ENCODE data around the gene ATP8A2. TPM values are rescaled to one million over a fixed set of nuclear protein-coding genes. Genes with fewer than 3 reads are reported as not detected.
"Not testable (repeated sequence)": the region's sequence is repeated elsewhere in the genome, so short reads cannot be mapped to it uniquely, and the experiment has no call there.

ATP8A2 gene
- total RNA-seq, 2 experiments from 2014 or later, result 1.6 to 1.7 TPM

DNA sequence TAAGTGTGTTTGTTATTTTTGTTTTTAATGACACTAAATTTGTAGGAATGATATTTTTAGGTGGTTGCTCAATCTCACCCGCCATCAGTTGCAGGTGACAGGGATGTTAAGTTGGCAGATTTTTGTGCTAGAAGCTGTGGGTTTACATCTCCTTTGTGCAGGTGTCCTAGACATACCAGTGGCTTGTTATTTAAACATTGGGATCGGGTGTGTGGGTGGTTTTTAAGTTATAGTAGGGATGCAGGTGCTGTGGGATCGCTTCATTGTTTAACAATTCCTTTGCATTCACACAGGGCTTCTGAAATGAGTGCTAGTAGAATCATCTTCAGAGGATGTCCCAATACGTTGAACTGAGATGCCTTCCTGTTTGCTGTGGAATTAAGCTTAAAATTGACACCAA is 580.1 kb downstream of the ATP8A2 start:
- Mint-ChIP-seq H3K36me3 (no peaks in the 10 kb centered on the region), H3K9me3 (peaks cover 12% of the 10 kb centered on the region), H3K4me1 (peaks cover 4% of the 10 kb centered on the region), H3K27ac (no peak overlapping the region), H3K27me3 (no peaks in the 10 kb centered on the region), H3K4me3 (no peak overlapping the region)
- DNase-seq, result no peak

DNA sequence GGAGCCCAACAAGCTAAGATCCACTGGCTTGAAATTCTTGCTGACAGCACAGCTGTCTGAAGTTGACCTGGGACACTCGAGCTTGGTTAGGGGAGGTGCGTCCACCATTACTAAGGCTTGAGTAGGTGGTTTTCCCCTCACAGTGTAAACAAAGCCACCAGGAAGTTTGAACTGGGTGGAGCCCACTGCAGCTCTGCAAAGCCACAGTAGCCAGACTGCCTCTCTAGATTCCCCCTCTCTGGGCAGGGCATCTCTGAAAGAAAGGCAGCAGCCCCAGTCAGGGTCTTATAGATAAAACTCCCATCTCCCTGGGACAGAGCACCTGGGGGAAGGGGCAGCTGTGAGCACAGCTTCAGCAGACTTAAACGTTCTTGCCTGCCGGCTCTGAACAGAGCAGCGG is 582.3 kb downstream of the ATP8A2 start:
- not testable (repeated sequence) for H3K36me3 Mint-ChIP-seq, H3K27ac Mint-ChIP-seq, H3K27me3 Mint-ChIP-seq, DNase-seq, H3K4me3 Mint-ChIP-seq, H3K4me1 Mint-ChIP-seq
- H3K9me3 Mint-ChIP-seq, result peaks cover 14% of the 10 kb centered on the region

DNA sequence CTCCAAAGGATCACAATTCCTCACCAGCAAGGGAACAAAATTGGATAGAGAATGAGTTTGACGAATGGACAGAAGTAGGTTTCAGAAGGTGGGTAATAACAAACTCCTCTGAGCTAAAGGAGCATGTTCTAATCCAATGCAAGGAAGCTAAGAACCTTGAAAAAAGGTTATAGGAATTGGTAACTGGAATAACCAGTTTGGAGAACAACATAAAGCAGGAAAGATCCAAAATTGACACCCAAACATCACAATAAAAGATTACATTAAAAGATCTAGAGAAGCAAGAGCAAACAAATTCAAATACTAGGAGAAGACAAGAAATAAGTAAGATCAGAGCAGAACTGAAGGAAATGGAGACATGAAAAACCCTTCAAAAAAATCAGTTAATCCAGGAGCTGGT is 583.2 kb downstream of the ATP8A2 start:
- not testable (repeated sequence) for DNase-seq, H3K27ac Mint-ChIP-seq, H3K27me3 Mint-ChIP-seq, H3K4me3 Mint-ChIP-seq, H3K36me3 Mint-ChIP-seq
- peaks cover 14% of the 10 kb centered on the region for H3K9me3 Mint-ChIP-seq
- peaks cover 12% of the 10 kb centered on the region for H3K4me1 Mint-ChIP-seq

DNA sequence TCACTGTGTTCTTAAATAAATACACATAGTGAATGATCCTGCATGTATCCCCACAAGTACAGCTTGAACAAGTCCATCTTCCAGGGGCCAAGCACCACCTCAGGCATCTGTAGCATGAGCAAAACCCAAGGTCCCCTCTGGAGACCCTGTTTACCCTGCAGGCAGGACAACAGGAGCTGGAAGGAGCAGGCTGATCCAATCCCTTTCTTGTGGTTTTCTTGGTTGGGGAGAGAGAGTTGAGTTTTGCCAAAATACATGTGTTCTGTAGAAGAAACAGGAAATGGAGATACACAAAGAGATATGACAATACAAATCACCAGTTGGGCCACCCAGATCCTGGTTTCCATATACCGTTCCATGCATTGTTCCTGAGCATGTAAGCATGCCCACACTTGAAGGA is 587.2 kb downstream of the ATP8A2 start:
- Mint-ChIP-seq H3K9me3 (peaks cover 12% of the 10 kb centered on the region), H3K36me3 (no peaks in the 10 kb centered on the region), H3K4me3 (no peak overlapping the region), H3K4me1 (peaks cover 10% of the 10 kb centered on the region), H3K27me3 (no peaks in the 10 kb centered on the region), H3K27ac (no peak overlapping the region)
- DNase-seq, result no peak

DNA sequence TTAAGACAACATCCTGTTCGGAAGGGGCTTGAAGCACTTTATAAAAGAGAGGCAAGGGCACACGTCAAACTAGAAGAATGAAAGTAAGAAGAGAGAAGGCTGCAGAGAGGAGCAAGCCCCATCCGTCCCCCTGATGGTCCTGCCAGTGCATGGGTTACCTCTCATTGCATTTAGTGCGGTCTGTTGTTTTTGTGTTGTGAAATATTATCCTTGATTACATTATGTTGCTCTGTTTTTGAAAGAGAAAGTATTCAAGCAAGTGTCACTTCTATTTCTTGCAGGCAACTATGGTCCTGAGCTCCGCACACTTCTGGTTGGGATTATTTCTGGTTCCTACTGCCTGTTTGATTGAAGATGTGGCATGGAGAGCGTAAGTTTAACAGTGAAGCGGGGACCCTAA is 589.5 kb downstream of the ATP8A2 start:
- H3K4me1 Mint-ChIP-seq, result peaks cover 7% of the 10 kb centered on the region
- H3K36me3 Mint-ChIP-seq, result no peaks in the 10 kb centered on the region
- H3K27ac Mint-ChIP-seq, result no peak overlapping the region
- no peak for DNase-seq
- peaks cover 5% of the 10 kb centered on the region for H3K9me3 Mint-ChIP-seq
- no peaks in the 10 kb centered on the region for H3K27me3 Mint-ChIP-seq
- no peak overlapping the region for H3K4me3 Mint-ChIP-seq

DNA sequence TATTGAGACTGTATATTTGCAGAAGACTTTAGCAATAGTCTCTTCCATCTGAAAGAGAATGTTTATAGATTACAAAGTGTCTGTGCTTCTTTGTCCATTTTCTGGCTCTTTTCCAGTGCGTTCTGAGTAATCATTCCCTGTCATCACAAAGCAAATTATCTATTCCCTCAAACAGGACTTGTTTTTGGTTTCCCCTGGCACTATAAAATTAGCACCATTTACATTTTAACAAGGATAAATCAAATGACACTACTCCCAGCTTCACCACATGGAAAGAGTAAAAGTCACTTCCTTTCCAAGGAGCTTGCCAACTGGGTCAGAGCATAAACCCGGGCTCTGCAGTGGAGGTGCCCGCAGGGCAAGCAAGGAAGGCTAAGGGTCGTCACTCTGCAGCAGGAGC is 591.9 kb downstream of the ATP8A2 start:
- H3K9me3 Mint-ChIP-seq, result no peaks in the 10 kb centered on the region
- H3K27me3 Mint-ChIP-seq, result no peaks in the 10 kb centered on the region
- H3K4me1 Mint-ChIP-seq, result peaks cover 7% of the 10 kb centered on the region
- no peak overlapping the region for H3K27ac Mint-ChIP-seq
- no peaks in the 10 kb centered on the region for H3K36me3 Mint-ChIP-seq
- no peak for DNase-seq
- H3K4me3 Mint-ChIP-seq, result no peak overlapping the region

DNA sequence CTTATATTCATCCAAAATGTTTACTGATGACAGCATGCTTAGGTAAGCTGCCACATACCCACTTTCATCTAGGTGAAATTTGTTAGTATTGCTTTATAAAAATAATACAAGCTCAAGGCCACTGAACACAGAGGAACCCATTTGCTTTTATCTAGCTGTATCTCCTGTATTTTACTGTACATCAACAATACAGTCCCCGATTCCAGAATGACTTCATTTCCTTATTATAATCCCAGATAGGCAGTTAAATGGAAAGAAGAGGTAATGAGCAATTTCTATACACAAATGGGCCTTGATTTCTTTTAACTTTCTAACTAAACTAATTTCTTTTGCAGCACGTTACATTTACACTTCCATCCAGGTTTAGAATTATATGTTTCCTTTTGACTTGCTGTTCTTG is 593.8 kb downstream of the ATP8A2 start:
- no peaks in the 10 kb centered on the region for H3K9me3 Mint-ChIP-seq
- H3K27me3 Mint-ChIP-seq, result no peaks in the 10 kb centered on the region
- H3K4me3 Mint-ChIP-seq, result no peak overlapping the region
- no peak for DNase-seq
- no peaks in the 10 kb centered on the region for H3K4me1 Mint-ChIP-seq
- no peak overlapping the region for H3K27ac Mint-ChIP-seq
- no peaks in the 10 kb centered on the region for H3K36me3 Mint-ChIP-seq

DNA sequence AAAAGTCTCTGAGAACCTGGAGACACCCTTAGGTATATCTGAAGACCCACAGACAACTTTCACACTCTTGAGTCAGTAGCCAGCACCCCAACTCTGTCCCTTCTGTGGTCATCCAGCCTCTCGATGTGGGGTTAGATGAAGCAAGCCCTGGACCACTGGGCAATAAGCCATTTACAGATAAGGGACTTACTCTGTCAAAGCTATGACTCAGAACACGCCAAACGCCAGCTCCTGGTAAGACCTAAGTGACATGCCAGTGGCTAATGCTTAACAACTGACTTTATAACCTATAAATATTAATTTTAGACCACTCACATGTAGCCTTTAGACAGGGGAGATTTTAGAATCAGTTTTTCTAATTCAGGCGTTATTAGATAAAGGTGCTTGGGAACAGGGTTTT is 594.3 kb downstream of the ATP8A2 start:
- Mint-ChIP-seq H3K27ac (no peak overlapping the region), H3K36me3 (no peaks in the 10 kb centered on the region), H3K4me3 (no peak overlapping the region), H3K27me3 (no peaks in the 10 kb centered on the region), H3K9me3 (no peaks in the 10 kb centered on the region), H3K4me1 (peaks cover under 1% of the 10 kb centered on the region)
- DNase-seq, result no peak

DNA sequence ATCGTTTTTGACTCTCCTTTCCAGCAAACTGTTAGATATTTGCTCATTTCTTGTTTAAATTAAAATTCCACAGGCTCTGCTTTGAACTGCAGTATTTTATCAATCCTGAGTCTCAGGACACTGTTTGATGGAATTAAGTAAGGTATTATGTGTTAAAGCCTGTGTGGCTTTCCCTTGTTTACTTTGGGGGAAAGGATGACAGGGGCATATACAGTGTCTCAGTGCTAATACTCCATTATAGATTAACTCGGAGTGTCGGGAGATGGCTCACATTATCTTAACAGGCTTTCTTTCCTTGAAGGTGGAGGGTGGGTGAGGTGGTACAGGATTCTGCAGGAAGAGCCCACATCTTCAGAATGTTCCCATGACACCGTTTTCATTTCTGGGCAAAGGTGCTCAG is 595.4 kb downstream of the ATP8A2 start:
- H3K27me3 Mint-ChIP-seq, result no peaks in the 10 kb centered on the region
- no peaks in the 10 kb centered on the region for H3K9me3 Mint-ChIP-seq
- H3K4me1 Mint-ChIP-seq, result peaks cover 7% of the 10 kb centered on the region
- DNase-seq, result no peak
- no peak overlapping the region for H3K4me3 Mint-ChIP-seq
- H3K36me3 Mint-ChIP-seq, result no peaks in the 10 kb centered on the region
- H3K27ac Mint-ChIP-seq, result no peak overlapping the region

DNA sequence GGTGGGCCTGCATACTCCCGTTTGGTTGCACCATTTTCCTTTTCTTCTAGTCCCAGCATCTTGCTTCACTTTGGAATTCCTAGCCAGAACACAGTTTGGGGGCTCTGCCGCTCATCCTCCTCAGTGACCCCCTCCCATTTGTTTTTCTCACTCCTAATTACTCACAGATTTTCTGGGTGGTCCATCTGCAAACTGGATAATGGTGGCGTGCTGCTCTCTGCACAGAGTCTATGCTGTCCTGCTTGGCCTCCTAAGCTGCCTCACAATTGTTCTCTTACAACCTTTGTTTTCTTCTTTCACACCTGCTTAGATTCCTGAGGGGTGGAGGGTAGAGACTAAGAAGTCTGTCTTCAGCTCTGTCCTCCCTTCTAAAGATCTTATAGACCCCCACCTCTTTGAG is 599.3 kb downstream of the ATP8A2 start:
- H3K4me3 Mint-ChIP-seq, result no peak overlapping the region
- no peak overlapping the region for H3K27ac Mint-ChIP-seq
- no peaks in the 10 kb centered on the region for H3K27me3 Mint-ChIP-seq
- no peaks in the 10 kb centered on the region for H3K9me3 Mint-ChIP-seq
- peaks cover 31% of the 10 kb centered on the region for H3K4me1 Mint-ChIP-seq
- no peaks in the 10 kb centered on the region for H3K36me3 Mint-ChIP-seq
- no peak for DNase-seq

DNA sequence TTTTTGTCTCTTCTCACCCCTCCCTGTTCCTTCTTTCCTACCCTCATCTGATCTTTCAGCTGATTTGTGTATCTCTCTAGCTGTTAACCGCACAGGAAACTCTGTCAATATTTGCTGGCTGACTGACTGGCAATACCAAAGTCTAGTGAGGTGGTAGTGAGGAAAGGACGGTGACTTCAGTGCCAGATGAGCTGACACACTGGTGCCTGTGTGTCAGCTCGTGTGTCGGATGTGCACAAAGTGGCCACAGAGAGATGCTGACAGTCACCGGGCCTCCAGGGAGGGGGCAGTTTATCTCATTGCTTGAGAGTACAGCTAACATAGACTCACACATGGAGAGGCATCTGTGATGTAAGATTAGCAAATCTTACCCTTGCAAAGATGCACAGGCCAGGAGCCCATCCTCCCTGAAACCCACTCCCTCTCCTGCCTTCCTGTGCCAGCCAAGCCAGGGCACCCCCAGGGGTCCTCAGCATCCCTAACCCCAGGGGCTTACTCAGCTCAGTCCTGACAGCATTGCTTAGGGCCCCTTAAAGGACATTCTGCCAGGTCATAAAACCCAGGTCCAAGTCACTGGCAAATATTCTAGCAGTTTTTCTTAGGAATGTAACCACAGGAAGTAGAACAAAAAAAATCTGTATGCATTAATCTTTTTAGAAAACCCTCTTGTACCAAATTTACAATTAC is 599.8 kb downstream of the ATP8A2 start:
- Mint-ChIP-seq H3K4me1 (peaks cover 31% of the 10 kb centered on the region), H3K9me3 (no peaks in the 10 kb centered on the region), H3K27me3 (no peaks in the 10 kb centered on the region), H3K27ac (no peak overlapping the region), H3K36me3 (no peaks in the 10 kb centered on the region), H3K4me3 (no peak overlapping the region)
- no peak for DNase-seq

DNA sequence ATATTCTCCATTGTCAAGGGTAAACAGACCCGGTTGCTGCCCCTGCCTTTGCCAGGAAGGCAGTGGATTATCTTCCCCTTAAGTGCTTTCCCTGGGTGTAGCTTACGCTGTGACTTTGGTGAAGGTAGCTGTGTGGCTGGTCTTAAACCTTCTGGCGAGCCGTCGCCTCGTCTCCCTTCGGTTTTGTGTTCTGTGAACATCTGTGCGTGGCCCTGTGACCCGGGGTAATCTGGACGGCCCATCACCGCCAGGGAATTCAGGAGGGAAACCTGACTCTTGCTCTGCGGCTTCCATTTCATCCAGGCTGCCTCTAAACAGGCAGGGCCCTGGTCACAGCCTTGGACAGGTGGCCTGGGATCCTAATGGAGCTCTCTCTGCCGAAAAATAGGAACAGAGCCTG is 601.3 kb downstream of the ATP8A2 start:
- H3K4me3 Mint-ChIP-seq, result no peak overlapping the region
- H3K9me3 Mint-ChIP-seq, result no peaks in the 10 kb centered on the region
- H3K27me3 Mint-ChIP-seq, result peaks cover 4% of the 10 kb centered on the region
- DNase-seq, result no peak
- H3K4me1 Mint-ChIP-seq, result peaks cover 37% of the 10 kb centered on the region
- H3K36me3 Mint-ChIP-seq, result no peaks in the 10 kb centered on the region
- no peak overlapping the region for H3K27ac Mint-ChIP-seq

DNA sequence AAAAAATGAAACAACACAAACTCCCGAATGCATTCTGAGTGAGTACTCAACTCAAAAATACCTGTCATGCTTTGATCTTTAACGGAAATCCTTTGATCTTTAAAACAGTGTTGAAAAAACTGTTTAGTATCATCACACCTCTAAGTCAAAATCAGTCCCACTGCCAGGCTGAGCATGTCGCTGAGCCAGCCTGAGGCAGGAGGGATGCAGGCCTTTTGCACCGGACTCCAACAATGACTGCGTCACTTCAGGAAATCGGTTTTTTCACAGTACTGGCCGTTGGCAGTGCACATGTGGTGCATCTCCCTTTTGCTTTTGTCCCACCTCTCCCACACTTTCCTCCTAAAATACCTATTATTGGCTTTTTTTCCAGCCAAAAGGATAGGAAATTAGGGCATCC is 601.8 kb downstream of the ATP8A2 start:
- DNase-seq, result no peak

DNA sequence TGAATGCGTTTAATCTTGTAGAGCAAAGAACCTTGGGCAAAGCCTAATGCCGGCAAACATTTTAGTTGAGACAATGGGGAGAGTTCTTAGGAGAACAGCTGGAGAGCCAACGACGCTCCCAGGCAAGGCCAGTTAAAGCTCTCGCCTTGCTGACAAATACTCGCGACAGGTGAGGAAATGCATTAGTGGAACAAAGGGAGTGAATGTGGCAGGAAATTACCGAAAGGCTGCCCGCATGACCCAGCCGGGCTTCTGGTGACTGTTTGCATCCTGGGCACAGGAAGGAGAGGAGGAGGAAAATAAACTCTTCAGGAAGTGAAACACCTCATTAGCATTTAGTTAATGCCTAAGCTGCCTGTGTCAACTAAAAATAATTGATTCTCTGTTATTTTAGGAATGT is 605.4 kb downstream of the ATP8A2 start:
- Mint-ChIP-seq H3K4me3 (no peak overlapping the region), H3K27ac (no peak overlapping the region), H3K9me3 (no peaks in the 10 kb centered on the region)

More for the DNA sequence above, 601.8 kb downstream of the ATP8A2 start:
- Mint-ChIP-seq H3K27ac (peak overlapping the region; percentile 6), H3K4me1 (peaks cover 37% of the 10 kb centered on the region), H3K4me3 (no peak overlapping the region), H3K27me3 (peaks cover 4% of the 10 kb centered on the region), H3K36me3 (no peaks in the 10 kb centered on the region), H3K9me3 (no peaks in the 10 kb centered on the region)

DNA sequence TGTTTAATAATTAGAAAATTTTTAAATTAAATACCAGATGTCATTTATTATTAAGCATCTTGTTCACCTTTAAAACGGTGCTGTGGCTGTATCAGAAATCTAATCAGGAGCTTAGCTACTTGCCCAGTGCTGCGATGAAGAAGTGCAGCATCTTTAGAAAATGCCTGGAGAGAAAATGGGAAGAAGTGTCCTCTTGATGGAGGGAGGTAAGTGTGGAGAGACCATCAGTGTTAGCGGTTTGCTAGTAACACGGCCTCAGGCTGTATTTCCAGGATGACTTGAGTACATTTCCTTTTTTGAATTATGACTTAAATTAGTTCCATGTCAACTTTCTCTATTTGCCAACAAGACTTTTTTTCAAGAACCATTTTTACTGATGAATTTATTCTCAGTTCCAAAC is 605.9 kb downstream of the ATP8A2 start:
- H3K27me3 Mint-ChIP-seq, result peaks cover 4% of the 10 kb centered on the region

More for the DNA sequence above, 605.4 kb downstream of the ATP8A2 start:
- Mint-ChIP-seq H3K36me3 (no peaks in the 10 kb centered on the region), H3K27me3 (peaks cover 4% of the 10 kb centered on the region), H3K4me1 (peaks cover 30% of the 10 kb centered on the region)
- DNase-seq, result no peak

DNA sequence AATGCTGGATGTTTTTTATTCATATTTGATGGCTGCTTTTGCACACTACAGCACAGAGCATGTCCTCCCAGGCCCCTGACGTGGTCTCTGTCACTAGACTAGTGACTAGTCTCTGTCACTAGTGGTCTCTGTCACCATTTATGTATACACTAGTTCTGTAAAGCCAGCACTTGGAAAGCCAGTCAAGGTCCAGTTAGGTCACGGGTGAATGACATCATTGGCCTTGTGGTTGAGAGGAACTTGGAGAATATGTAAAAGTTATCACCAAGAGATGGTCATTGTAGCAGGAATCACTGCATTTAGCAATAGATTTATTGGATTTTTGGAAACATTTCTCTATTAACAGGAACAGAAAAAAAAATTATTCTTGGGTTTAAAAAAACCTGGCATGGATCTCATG is 607.2 kb downstream of the ATP8A2 start:
- Mint-ChIP-seq H3K36me3 (no peaks in the 10 kb centered on the region), H3K27me3 (peaks cover 4% of the 10 kb centered on the region), H3K4me1 (peaks cover 14% of the 10 kb centered on the region), H3K27ac (no peak overlapping the region), H3K4me3 (no peak overlapping the region), H3K9me3 (no peaks in the 10 kb centered on the region)
- no peak for DNase-seq

More for the DNA sequence above, 605.9 kb downstream of the ATP8A2 start:
- H3K27ac Mint-ChIP-seq, result no peak overlapping the region
- no peaks in the 10 kb centered on the region for H3K36me3 Mint-ChIP-seq
- DNase-seq, result no peak
- H3K9me3 Mint-ChIP-seq, result no peaks in the 10 kb centered on the region
- no peak overlapping the region for H3K4me3 Mint-ChIP-seq
- H3K4me1 Mint-ChIP-seq, result peaks cover 25% of the 10 kb centered on the region

Measured in activated naive CD8-positive, alpha-beta T cell treated with anti-CD3 and anti-CD28 coated beads for 36 hours (primary cell).